Measurements from ENCODE around the gene CCSER1.

Gene CCSER1

GRCh38 chr4:90274175-90274574 lies 147.0 kb downstream of the CCSER1 start:
- no peak for DNase-seq (ENCODE audit: low spot score)
- no peak for TF ChIP-seq CTCF (IDR thresholded peaks at IDR 0.05; ENCODE audit: borderline replicate concordance, control extremely low read depth, extremely low read depth, insufficient read depth, missing control alignments)
- in situ Hi-C loops (cut with MboI; ENCODE audit: low sequenced_read_pairs, unreplicated experiment), result no loop called here

- no peak for TF ChIP-seq CTCF (IDR thresholded peaks at IDR 0.05; ENCODE audit: borderline replicate concordance, control extremely low read depth, extremely low read depth, insufficient read depth, missing control alignments)
- in situ Hi-C loops (cut with MboI; ENCODE audit: low sequenced_read_pairs, unreplicated experiment), result loop anchor here (25.0 kb wide), 1 partner anchor 369 kb away; no protein-coding TSS in a partner anchor
- DNase-seq (ENCODE audit: low spot score), result no peak
These were observed 153.8 kb downstream of the CCSER1 start for GRCh38 chr4:90280954-90281353.

- DNase-seq (ENCODE audit: low spot score), result no peak
- TF ChIP-seq CTCF (IDR thresholded peaks at IDR 0.05; ENCODE audit: borderline replicate concordance, control extremely low read depth, extremely low read depth, insufficient read depth, missing control alignments), result no peak
- in situ Hi-C loops (cut with MboI; ENCODE audit: low sequenced_read_pairs, unreplicated experiment), result loop anchor here (25.0 kb wide), 1 partner anchor 369 kb away; no protein-coding TSS in a partner anchor
These were observed 154.6 kb downstream of the CCSER1 start for GRCh38 chr4:90281541-90282355.

GRCh38 chr4:90290345-90290744 lies 163.2 kb downstream of the CCSER1 start:
- in situ Hi-C loops (cut with MboI; ENCODE audit: low sequenced_read_pairs, unreplicated experiment), result loop anchor here (25.0 kb wide), 1 partner anchor 378 kb away; no protein-coding TSS in a partner anchor
- no peak for TF ChIP-seq CTCF (IDR thresholded peaks at IDR 0.05; ENCODE audit: borderline replicate concordance, control extremely low read depth, extremely low read depth, insufficient read depth, missing control alignments)
- DNase-seq (ENCODE audit: low spot score), result no peak

GRCh38 chr4:90292438-90292837 lies 165.2 kb downstream of the CCSER1 start:
- in situ Hi-C loops (cut with MboI; ENCODE audit: low sequenced_read_pairs, unreplicated experiment), result loop anchor here (25.0 kb wide), 1 partner anchor 380 kb away; no protein-coding TSS in a partner anchor
- DNase-seq (ENCODE audit: low spot score), result no peak
- no peak for TF ChIP-seq CTCF (IDR thresholded peaks at IDR 0.05; ENCODE audit: borderline replicate concordance, control extremely low read depth, extremely low read depth, insufficient read depth, missing control alignments)

GRCh38 chr4:90293320-90293719 lies 166.1 kb downstream of the CCSER1 start:
- DNase-seq (ENCODE audit: low spot score), result no peak
- in situ Hi-C loops (cut with MboI; ENCODE audit: low sequenced_read_pairs, unreplicated experiment), result loop anchor here (25.0 kb wide), 1 partner anchor 381 kb away; no protein-coding TSS in a partner anchor
- no peak for TF ChIP-seq CTCF (IDR thresholded peaks at IDR 0.05; ENCODE audit: borderline replicate concordance, control extremely low read depth, extremely low read depth, insufficient read depth, missing control alignments)

Measured in GM13976 (cell line).